HG03565 (cell line): ENCODE data around the gene EPSTI1.
"Not testable (repeated sequence)": the region's sequence is repeated elsewhere in the genome, so short reads cannot be mapped to it uniquely, and the experiment has no call there.

Experiments used
- ATAC-seq: cut with Tn5 transposase; IDR thresholded peaks from one replicate; pipeline ENCODE4 v1.9.1; 2021; ENCODE audit warnings: mild to moderate bottlenecking, moderate library complexity; ENCODE audit not compliant: unreplicated experiment

Gene EPSTI1

GRCh38 chr13:42899266-42899665 lies 92.8 kb downstream of the EPSTI1 start:
- peak; percentile 48 for ATAC-seq

GRCh38 chr13:42895776-42896175 lies 96.3 kb downstream of the EPSTI1 start:
- ATAC-seq = no peak

GRCh38 chr13:42894765-42895243 lies 97.2 kb downstream of the EPSTI1 start:
- ATAC-seq = no peak

GRCh38 chr13:42893214-42893671 lies 98.8 kb downstream of the EPSTI1 start:
- ATAC-seq = no peak

- ATAC-seq = no peak
These were observed 99.3 kb downstream of the EPSTI1 start for GRCh38 chr13:42892760-42893159.

GRCh38 chr13:42891591-42891990 lies 100.5 kb downstream of the EPSTI1 start:
- ATAC-seq = no peak

GRCh38 chr13:42885325-42885724 lies 106.7 kb downstream of the EPSTI1 start:
- ATAC-seq = no peak

- no peak for ATAC-seq
These were observed 108.1 kb downstream of the EPSTI1 start for GRCh38 chr13:42883771-42884467.

- ATAC-seq = no peak
These were observed 108.9 kb downstream of the EPSTI1 start for GRCh38 chr13:42883142-42883541.

GRCh38 chr13:42880056-42880605 lies 111.9 kb downstream of the EPSTI1 start:
- no peak for ATAC-seq

- ATAC-seq = no peak
These were observed 113.3 kb downstream of the EPSTI1 start for GRCh38 chr13:42878721-42879120.

GRCh38 chr13:42876887-42877545 lies 115.0 kb downstream of the EPSTI1 start:
- no peak for ATAC-seq

GRCh38 chr13:42876270-42876714 lies 115.7 kb downstream of the EPSTI1 start:
- ATAC-seq = peak; percentile 88

- ATAC-seq = peak; percentile 15
These were observed 116.4 kb downstream of the EPSTI1 start for GRCh38 chr13:42875475-42876269.

- ATAC-seq = no peak
These were observed 117.8 kb downstream of the EPSTI1 start for GRCh38 chr13:42874221-42874620.

- no peak for ATAC-seq
These were observed 119.0 kb downstream of the EPSTI1 start for GRCh38 chr13:42873081-42873480.

GRCh38 chr13:42867232-42867631 lies 124.8 kb downstream of the EPSTI1 start:
- no peak for ATAC-seq

- no peak for ATAC-seq
These were observed 126.3 kb downstream of the EPSTI1 start for GRCh38 chr13:42865768-42866102.

GRCh38 chr13:42864952-42865767 lies 126.9 kb downstream of the EPSTI1 start:
- no peak for ATAC-seq

- not testable (repeated sequence) for ATAC-seq
These were observed 129.7 kb downstream of the EPSTI1 start for GRCh38 chr13:42862370-42862769.
